Germinal center (tissue), 1 donor: Measurements from ENCODE around the gene DDX1.
"Not testable (repeated sequence)": the region's sequence is repeated elsewhere in the genome, so short reads cannot be mapped to it uniquely, and the experiment has no call there.

Experiments used
- DNase-seq: peaks from one replicate; pipeline ENCODE4 v3.0.0; 2012; ENCODE audit warnings: mixed read lengths, low spot score

DDX1 gene

GRCh38 chr2:15616850-15617777, 25.4 kb downstream of the DDX1 start:
- DNase-seq, result no peak

- no peak for DNase-seq
These were observed 26.2 kb downstream of the DDX1 start for GRCh38 chr2:15617778-15618448.

DNA sequence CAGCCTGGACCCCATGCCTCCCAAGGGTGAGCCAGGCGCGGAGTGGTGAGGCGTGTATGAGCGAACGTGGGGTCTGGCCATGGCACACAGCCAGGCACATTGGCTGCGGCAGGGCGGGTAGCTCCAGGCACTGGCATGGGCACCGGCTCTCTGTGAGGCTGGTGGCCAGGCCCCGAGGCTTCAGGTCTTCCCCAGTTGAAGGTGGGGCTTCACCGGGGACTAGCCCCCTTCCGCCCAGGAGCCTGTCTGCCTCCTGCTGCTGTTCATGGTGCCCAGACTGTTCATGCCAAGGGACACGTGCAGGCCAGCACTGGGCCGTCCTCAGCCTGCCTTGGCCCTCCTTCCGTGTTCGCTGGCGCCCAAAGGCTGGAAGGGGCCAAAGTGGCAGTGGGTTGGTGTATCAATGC, 26.8 kb downstream of the DDX1 start:
- no peak for DNase-seq

- DNase-seq, result no peak
These were observed 27.4 kb downstream of the DDX1 start for GRCh38 chr2:15619076-15619475.

GRCh38 chr2:15619510-15619909, 27.8 kb downstream of the DDX1 start:
- no peak for DNase-seq

DNA sequence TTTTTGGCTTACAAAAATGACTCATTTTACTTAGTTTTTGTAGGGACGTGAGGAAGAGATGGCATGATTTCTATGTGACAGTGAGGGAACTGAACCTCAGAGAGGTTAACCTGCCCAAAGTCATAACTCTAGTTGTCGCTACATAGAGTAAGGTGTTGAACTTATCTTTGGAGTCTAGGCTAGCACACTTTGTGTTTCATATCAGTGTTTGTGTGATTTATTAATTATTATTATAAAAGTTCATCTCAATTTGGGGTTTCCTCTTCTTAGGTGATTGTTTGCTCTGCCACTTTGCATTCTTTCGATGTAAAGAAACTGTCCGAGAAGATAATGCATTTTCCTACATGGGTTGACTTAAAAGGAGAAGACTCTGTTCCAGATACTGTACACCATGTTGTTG, 28.3 kb downstream of the DDX1 start:
- DNase-seq, result no peak

DNA sequence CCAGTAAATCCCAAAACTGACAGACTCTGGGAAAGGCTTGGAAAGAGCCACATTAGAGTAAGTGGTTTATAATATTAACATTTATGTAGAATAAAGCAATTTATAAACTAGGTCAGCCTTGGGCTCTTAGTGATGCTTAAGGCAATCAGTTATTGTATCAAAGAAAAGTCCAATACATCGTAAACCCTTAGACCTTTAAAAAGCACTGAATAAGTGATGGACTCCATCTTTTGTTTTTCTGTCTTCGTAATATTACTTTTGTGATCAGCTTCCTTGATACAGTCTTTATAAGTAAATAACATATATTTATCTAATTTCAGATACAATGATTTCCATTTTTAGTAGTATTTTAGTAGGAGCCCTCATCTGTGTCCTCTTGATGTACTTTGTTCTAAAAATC, 28.7 kb downstream of the DDX1 start:
- no peak for DNase-seq

GRCh38 chr2:15620857-15621471, 29.3 kb downstream of the DDX1 start:
- no peak for DNase-seq

DNA sequence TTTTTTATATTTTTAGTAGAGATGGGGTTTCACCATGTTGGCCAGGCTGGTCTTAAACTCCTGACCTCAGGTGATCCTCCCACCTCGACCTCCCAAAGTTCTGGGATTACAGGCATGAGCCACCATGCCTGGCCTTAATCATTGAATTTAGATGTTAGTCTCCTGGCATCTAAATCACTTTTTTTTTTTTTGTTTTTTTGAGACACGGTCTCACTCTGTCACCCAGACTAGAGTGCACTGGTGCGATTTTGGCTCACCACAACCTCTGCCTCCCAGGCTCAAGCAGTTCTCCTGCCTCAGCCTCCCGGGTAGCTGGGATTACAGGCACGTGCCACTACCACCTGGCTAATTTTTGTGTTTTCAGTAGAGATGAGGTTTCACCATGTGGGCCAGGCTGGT, 29.8 kb downstream of the DDX1 start:
- DNase-seq, result not testable (repeated sequence)

DNA sequence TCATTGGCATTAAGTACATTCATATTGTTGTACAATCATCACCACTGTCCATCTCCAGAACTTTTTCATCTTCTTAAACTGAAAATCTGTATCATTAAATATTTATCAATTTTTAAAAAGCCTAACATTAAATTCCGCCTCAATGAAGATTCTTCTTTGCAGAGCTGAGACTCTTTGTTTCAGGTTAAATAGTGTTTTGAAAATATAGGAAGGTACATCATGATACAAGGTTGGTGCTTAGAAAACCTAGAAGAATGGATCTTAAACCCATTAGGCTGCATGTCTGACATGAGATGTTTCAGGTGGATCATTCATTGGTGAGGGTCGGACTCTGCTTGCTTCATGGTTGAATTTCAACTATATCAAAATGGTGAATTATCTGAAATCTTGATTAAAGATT, 30.5 kb downstream of the DDX1 start:
- DNase-seq, result no peak

DNA sequence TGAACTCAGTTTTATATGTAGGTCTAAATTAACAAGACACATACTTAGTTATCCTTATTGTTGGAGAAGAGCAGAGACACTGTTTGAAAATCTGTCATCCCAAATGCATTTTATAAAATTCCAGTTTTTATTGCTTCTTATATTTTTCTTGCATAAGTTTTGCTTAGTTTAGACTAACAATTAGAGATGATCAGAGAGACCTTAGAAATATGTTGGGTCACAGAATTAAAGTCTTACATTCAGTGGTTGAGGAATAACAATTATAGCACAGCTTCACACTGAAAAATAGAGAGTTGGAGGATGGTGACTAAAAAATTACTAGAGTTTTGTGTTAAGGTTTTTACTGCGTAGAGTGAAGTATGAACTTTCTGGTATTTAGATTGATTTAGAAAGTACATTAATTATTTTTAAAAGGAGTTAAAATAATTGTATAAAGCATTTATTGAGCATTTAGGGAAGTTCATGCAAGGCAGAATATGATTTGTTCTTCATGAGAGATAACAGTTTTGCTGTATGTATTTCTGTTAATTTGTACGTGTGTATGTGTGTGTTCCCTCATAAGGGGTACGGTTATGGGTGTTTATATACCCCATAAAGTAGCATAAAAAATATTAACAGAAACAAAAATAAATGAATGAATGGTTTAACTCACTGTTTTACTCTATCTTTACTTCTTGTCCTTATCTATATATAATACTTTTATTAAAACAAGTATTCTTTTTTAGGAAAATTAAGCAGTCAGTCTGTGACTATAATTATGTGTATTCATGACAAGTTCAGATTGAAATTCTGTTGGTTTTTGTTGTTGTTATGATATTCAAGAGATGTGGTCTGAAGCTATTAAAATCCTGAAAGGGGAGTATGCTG, 31.2 kb downstream of the DDX1 start:
- no peak for DNase-seq

DNA sequence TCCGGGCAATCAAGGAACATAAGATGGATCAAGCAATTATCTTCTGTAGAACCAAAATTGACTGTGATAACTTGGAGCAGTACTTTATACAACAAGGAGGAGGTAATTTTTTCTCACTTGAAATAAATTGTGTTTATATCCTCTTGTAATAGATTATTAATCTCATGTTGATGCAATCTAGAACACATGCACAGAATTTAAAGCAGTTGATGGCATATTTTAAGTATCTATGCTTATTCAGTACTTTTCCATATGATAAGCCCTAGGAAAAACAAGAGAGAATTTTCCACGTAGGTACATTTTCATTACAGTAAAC, 31.8 kb downstream of the DDX1 start:
- DNase-seq, result no peak

- no peak for DNase-seq
These were observed 32.4 kb downstream of the DDX1 start for GRCh38 chr2:15623898-15624541.

DNA sequence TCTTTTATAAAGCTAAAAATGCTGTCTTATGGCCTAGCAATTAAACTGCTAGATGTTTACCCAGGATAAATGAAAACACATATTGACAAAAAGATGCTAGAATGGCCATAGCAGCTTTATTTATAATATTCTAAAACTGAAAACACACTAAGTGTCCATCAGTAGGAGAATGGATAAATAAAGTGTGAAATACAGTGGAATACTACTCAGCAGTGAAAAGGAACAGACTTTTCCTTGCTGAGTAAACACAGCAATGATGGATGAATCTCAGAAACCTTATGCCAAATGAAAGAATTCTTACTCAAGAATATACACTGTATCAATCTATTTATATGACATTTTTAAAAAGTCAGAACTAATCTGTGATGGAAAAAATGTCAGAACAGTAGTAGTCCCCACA, 33.2 kb downstream of the DDX1 start:
- DNase-seq, result no peak

- DNase-seq, result no peak
These were observed 33.8 kb downstream of the DDX1 start for GRCh38 chr2:15625344-15626036.

- no peak for DNase-seq
These were observed 34.5 kb downstream of the DDX1 start for GRCh38 chr2:15626126-15626525.

DNA sequence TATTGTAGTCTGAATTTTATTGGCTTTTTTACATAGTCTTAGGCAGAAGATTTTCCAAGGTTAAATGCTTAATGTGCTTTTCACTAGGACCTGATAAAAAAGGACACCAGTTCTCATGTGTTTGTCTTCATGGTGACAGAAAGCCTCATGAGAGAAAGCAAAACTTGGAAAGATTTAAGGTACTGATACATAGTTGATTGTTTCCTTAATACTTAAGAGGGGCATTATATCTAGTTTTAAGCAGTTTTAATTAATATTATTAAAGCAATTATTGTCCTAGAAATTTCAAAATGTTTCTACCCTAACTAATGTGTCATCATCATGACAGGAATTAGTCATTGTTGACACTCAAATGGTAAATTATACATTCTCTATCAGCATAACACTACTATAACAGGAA, 35.3 kb downstream of the DDX1 start:
- no peak for DNase-seq

DNA sequence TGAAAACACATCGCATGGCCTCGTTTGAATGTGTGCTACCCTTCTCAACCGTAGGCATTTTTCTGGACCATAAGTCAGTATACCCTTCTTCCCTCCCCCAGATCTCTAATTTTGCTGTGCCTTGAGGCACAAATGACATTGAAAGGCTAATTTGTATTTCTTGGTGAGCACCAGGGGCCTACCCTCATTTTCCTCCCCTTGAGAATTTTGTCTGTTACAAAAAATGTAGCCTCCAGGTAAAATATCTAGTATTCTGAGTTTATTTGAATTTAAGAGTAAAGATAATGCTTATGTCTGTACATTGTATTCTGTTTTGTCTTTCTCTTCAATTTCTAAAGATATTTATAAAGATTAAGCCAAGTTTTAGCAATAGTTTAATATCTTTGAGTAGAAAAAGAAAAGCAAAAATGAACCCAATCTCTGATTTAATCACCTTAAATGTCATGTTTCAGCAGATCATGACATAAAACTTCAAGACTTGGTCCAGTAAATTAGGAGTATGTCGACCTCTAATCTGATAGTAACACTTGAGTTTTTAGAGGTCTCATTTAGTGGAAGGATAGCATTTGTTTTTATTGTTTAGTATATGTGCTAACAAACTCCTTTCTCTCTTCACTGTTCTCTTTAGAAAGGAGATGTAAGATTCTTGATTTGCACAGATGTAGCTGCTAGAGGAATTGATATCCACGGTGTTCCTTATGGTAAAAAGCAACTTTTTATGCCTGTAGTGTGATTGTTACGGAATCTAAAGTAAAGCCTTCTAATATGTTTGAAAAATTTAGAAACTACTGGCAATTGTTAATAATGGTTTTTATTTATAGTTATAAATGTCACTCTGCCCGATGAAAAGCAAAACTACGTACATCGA, 36.4 kb downstream of the DDX1 start:
- DNase-seq, result no peak

- no peak for DNase-seq
These were observed 37.5 kb downstream of the DDX1 start for GRCh38 chr2:15628899-15629855.
